NCI-H446 treated with DMSO at 0.1 percent for 48 hours (cell line): ENCODE measurements around the gene SNAPC2.
"Not testable (repeated sequence)": the region's sequence is repeated elsewhere in the genome, so short reads cannot be mapped to it uniquely, and the experiment has no call there.

Experiments used
- DNase-seq: peaks from one replicate; lab custom pipeline; 2025; lab: John Stamatoyannopoulos, UW

Gene SNAPC2

GRCh38 chr19:7921967-7922835 is 2.1 kb downstream of the SNAPC2 start:
- DNase-seq, result no peak

- no peak for DNase-seq
Measured at GRCh38 chr19:7922836-7923195, 2.7 kb downstream of the SNAPC2 start.

- DNase-seq, result no peak
Measured at GRCh38 chr19:7923295-7924191, 3.4 kb downstream of the SNAPC2 start.

- DNase-seq, result no peak
Measured at GRCh38 chr19:7924241-7924640, 4.1 kb downstream of the SNAPC2 start.

- no peak for DNase-seq
Measured at GRCh38 chr19:7924651-7925170, 4.6 kb downstream of the SNAPC2 start.

GRCh38 chr19:7925171-7925851 is 5.2 kb downstream of the SNAPC2 start:
- peak; percentile 45 for DNase-seq

GRCh38 chr19:7926021-7926726 is 6.0 kb downstream of the SNAPC2 start, which contains the start of gene CTXN1:
Gene CTXN1, minus strand, starts transcription at chr19:7926135. Its CDS starts 597 bp downstream, at chr19:7925538.
- DNase-seq, result no peak

GRCh38 chr19:7926727-7927604 is 6.8 kb downstream of the SNAPC2 start:
- no peak for DNase-seq

GRCh38 chr19:7927605-7928333 is 7.6 kb downstream of the SNAPC2 start:
- no peak for DNase-seq

GRCh38 chr19:7928334-7928706 is 8.2 kb downstream of the SNAPC2 start:
- no peak for DNase-seq

GRCh38 chr19:7928741-7929701 is 8.9 kb downstream of the SNAPC2 start:
- DNase-seq, result no peak

GRCh38 chr19:7930030-7930429 is 9.9 kb downstream of the SNAPC2 start:
- not testable (repeated sequence) for DNase-seq

- DNase-seq, result no peak
Measured at GRCh38 chr19:7930765-7931164, 10.6 kb downstream of the SNAPC2 start.

GRCh38 chr19:7931221-7932061 is 11.3 kb downstream of the SNAPC2 start:
- DNase-seq, result no peak

GRCh38 chr19:7932276-7932929 is 12.3 kb downstream of the SNAPC2 start:
- no peak for DNase-seq

- DNase-seq, result no peak
Measured at GRCh38 chr19:7932930-7933300, 12.8 kb downstream of the SNAPC2 start.

GRCh38 chr19:7933411-7933810 is 13.3 kb downstream of the SNAPC2 start:
- DNase-seq, result no peak
